PC-3 (cell line): ENCODE results near the gene GPC1. TPM values are rescaled to one million over a fixed set of nuclear protein-coding genes. Genes with fewer than 3 reads are reported as not detected.

Source experiments
- ATAC-seq: fragments of 200-7000 bp; cut with Tn5 transposase; 2 replicates; pipeline ENCODE4 v1.9.1; 2020; ENCODE audit warnings: mild to moderate bottlenecking, moderate library complexity
- BruUV-seq: library from RNA; stranded (reverse); fragments of 400-500 nt; replicated peaks from 2 replicates; lab custom pipeline; 2021; lab: Mats Ljungman, UMichigan
- CTCF ChIA-PET: fragments of 300-600 bp; sonication (Branson Sonifier 250); formaldehyde crosslinking; loops from one replicate; lab custom pipeline; 2022; ENCODE audit warnings: antibody characterized with exemption; lab: Charles Lee
- POLR2A ChIA-PET: fragments of 300-600 bp; sonication (Branson Sonifier 250); formaldehyde crosslinking; loops from one replicate; lab custom pipeline; 2022; ENCODE audit warnings: antibody characterized with exemption; ENCODE audit not compliant: unreplicated experiment; lab: Charles Lee
- DNase-seq: peaks from one replicate; pipeline ENCODE4 v3.0.0-alpha.2; 2015
- H2AFZ ChIP-seq: fragments of 300-600 bp; sonication (generic); 2 replicates; pipeline ENCODE4 v1.6.0; 2016; ENCODE audit warnings: antibody characterized with exemption, low read length
- H3F3A ChIP-seq: fragments of 300-600 bp; sonication (generic); one replicate; pipeline ENCODE4 v1.6.0; 2017; ENCODE audit warnings: antibody characterized with exemption, low read length, control low read depth, mild to moderate bottlenecking; ENCODE audit not compliant: unreplicated experiment
- H3K27ac ChIP-seq: fragments of 300-600 bp; sonication (generic); 2 replicates; pipeline ENCODE4 v1.5.1; 2016; ENCODE audit warnings: mild to moderate bottlenecking, low read length
- H3K27me3 ChIP-seq: fragments of 300-600 bp; sonication (generic); 2 replicates; pipeline ENCODE4 v1.6.1; 2016; ENCODE audit warnings: low read length, mixed read lengths
- H3K36me3 ChIP-seq: fragments of 300-600 bp; sonication (generic); 2 replicates; pipeline ENCODE4 v1.6.1; 2016; ENCODE audit warnings: low read depth, mixed run types, low read length, mixed read lengths
- H3K4me1 ChIP-seq: fragments of 300-600 bp; sonication (generic); 2 replicates; pipeline ENCODE4 v1.5.1; 2016; ENCODE audit warnings: low read length; ENCODE audit not compliant: insufficient read depth
- H3K4me2 ChIP-seq: fragments of 300-600 bp; sonication (generic); 2 replicates; pipeline ENCODE4 v1.6.0; 2016; ENCODE audit warnings: low read length
- H3K4me3 ChIP-seq: fragments of 300-600 bp; sonication (generic); 2 replicates; pipeline ENCODE4 v1.5.1; 2016; ENCODE audit warnings: mild to moderate bottlenecking, low read length, mixed read lengths
- H3K79me2 ChIP-seq: fragments of 300-600 bp; sonication (generic); 2 replicates; pipeline ENCODE4 v1.6.1; 2017; ENCODE audit warnings: low read length, mixed read lengths
- H3K9ac ChIP-seq: fragments of 300-600 bp; sonication (generic); 2 replicates; pipeline ENCODE4 v1.6.0; 2016; ENCODE audit warnings: mild to moderate bottlenecking, low read length
- H3K9me2 ChIP-seq: fragments of 300-600 bp; sonication (generic); replicated peaks from 2 replicates; pipeline ENCODE4 v1.6.1; 2016; ENCODE audit warnings: mixed run types, low read length, mixed read lengths
- H3K9me3 ChIP-seq: fragments of 300-600 bp; sonication (generic); 2 replicates; pipeline ENCODE4 v1.6.1; 2016; ENCODE audit warnings: low read length, mixed read lengths
- H4K20me1 ChIP-seq: fragments of 300-600 bp; sonication (generic); 2 replicates; pipeline ENCODE4 v1.6.1; 2016; ENCODE audit warnings: low read length, mixed read lengths
- EZH2 ChIP-seq: fragments of 300-600 bp; sonication (generic); IDR thresholded peaks from one replicate; pipeline ENCODE4 v1.6.1; 2017; ENCODE audit warnings: antibody characterized with exemption, mild to moderate bottlenecking, low read length; ENCODE audit not compliant: unreplicated experiment
- EZH2phosphoT487 ChIP-seq: fragments of 300-600 bp; sonication (generic); IDR thresholded peaks from 2 replicates; pipeline ENCODE4 v1.6.1; 2018; ENCODE audit warnings: mild to moderate bottlenecking, antibody characterized with exemption, low read length, borderline replicate concordance
- intact Hi-C: fragments of 100-400 bp; cut with micrococcal nuclease; formaldehyde crosslinking; loops from 2 replicates; pipeline ENCODE4 v1.9.0; 2023
- total RNA-seq: library from RNA; depleted of rRNA; stranded (reverse); fragments of >200 nt; gene quantifications from 2 replicates; pipeline ENCODE4 v1.2.3, GENCODE V29; 2014
- TF ChIP-seq, protein P1 (sequence below): fragments of 300-600 bp; sonication (generic); conservative IDR thresholded peaks from 2 replicates; pipeline ENCODE4 v1.5.1; 2017; ENCODE audit warnings: antibody characterized with exemption, low read depth, mild to moderate bottlenecking, low read length

GPC1 gene
- total RNA-seq, 1 experiment from 2014 or later: 37.1 TPM

DNA sequence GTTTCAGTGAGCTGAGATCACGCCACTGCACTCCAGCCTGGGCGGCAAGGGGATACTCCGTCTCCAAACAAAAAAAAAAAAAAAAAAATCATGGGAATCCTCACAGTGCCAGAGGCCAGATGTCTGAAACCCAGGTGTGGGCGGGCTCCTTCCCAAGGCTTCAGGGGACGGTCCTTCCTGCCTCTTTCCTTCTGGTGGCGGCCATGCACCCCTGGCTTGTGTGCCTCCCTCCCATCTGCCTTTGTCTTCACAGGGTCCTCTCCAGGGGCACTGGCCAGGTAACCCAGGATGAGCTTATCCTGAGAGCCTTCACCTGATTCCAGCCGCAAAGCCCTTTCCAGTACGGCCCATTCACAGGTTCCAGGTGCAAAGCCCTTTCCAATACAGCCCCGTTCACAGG is 40.9 kb upstream of the GPC1 start:
- ATAC-seq (no peak), DNase-seq (no peak)
- Histone ChIP-seq H3K9me2 (no peaks in the 10 kb centered on the region), H3K4me1 (no peaks in the 10 kb centered on the region), H3K27me3 (no peaks in the 10 kb centered on the region), H3K36me3 (no peaks in the 10 kb centered on the region), H2AFZ (no peak overlapping the region), H3K9ac (no peak overlapping the region), H3K27ac (no peak overlapping the region), H3K4me2 (no peak overlapping the region), H3F3A (no peaks in the 10 kb centered on the region), H3K4me3 (no peak overlapping the region), H3K9me3 (no peaks in the 10 kb centered on the region), H4K20me1 (no peaks in the 10 kb centered on the region), H3K79me2 (no peaks in the 10 kb centered on the region)
- intact Hi-C loops: no loop called here
- TF ChIP-seq, protein P1, sequence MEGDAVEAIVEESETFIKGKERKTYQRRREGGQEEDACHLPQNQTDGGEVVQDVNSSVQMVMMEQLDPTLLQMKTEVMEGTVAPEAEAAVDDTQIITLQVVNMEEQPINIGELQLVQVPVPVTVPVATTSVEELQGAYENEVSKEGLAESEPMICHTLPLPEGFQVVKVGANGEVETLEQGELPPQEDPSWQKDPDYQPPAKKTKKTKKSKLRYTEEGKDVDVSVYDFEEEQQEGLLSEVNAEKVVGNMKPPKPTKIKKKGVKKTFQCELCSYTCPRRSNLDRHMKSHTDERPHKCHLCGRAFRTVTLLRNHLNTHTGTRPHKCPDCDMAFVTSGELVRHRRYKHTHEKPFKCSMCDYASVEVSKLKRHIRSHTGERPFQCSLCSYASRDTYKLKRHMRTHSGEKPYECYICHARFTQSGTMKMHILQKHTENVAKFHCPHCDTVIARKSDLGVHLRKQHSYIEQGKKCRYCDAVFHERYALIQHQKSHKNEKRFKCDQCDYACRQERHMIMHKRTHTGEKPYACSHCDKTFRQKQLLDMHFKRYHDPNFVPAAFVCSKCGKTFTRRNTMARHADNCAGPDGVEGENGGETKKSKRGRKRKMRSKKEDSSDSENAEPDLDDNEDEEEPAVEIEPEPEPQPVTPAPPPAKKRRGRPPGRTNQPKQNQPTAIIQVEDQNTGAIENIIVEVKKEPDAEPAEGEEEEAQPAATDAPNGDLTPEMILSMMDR: no peak
- TF ChIP-seq EZH2phosphoT487 (no peak), EZH2 (no peak)
- no TSS peak for BruUV-seq
- ChIA-PET CTCF (no interaction called here), POLR2A (no interaction called here)

DNA sequence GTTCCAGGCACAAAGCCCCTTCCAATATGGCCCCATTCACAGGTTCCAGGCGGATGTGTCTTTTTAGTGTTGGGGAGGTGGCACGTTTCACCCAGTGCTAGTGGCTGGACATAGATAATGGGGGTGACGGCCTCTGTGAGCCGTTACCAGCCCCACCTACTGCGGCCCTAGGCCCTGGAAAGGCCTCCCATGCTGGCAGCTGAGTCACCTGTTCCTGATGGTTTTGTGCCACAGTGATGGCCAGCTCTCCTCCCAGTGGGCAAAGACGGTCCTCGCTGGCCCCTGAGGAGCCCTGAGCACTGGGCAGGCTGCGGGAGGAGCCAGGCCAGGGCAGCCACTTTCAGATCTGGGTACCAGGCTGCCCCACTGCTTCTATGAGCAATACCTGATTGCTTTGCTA is 40.0 kb upstream of the GPC1 start:
- no TSS peak for BruUV-seq
- no peak overlapping the region for H3K4me3 ChIP-seq
- H3K9me3 ChIP-seq: no peaks in the 10 kb centered on the region
- no peak overlapping the region for H3K9ac ChIP-seq
- no peak overlapping the region for H3K27ac ChIP-seq
- ATAC-seq: no peak
- H3F3A ChIP-seq: no peaks in the 10 kb centered on the region
- no peaks in the 10 kb centered on the region for H3K36me3 ChIP-seq
- H3K4me1 ChIP-seq: no peaks in the 10 kb centered on the region
- H3K9me2 ChIP-seq: no peaks in the 10 kb centered on the region
- CTCF ChIA-PET: no interaction called here
- intact Hi-C loops: no loop called here
- no peak for DNase-seq
- H2AFZ ChIP-seq: no peak overlapping the region
- H3K79me2 ChIP-seq: no peaks in the 10 kb centered on the region
- no peaks in the 10 kb centered on the region for H3K27me3 ChIP-seq
- no peak overlapping the region for H3K4me2 ChIP-seq
- TF ChIP-seq EZH2phosphoT487 (no peak), EZH2 (no peak)
- TF ChIP-seq, protein P1: no peak
- POLR2A ChIA-PET: no interaction called here
- H4K20me1 ChIP-seq: no peaks in the 10 kb centered on the region

DNA sequence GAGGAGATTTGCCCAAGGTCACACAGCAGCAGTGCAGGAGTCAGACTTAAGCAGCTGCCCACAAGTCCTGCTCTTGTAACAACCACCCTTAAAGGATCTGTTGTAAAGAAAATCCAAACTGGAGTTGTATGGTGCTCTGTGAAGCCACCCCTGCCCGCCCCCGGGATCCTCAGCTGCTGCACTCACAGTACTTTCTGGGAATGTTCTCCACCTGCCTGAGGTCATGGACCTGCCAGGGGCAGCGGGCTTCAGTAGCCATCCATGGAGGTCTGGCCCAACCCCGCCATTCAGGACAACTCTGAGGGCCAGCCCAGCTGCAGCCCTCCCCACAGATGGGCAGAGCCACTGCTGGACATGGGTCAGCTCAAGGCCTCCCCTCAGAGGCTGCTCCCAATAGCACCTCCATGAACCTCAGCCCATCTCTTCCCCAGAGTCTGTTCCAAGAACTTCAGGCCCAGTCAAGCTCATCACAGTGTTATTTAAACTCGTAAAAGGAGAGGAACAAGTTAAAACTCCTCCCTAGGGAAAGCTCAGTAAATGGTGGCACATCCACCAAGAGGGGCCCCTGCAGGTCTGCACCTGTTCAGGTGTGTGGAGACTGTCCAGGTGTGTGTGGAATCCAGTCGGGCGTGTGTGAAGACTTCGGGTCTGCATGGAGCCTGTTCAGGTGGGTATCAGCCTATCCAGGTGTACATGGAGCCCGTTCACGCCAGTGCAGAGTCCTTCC is 39.4 kb upstream of the GPC1 start:
- Histone ChIP-seq H3K9me3 (no peaks in the 10 kb centered on the region), H3K4me3 (no peak overlapping the region), H3K9ac (no peak overlapping the region), H2AFZ (no peak overlapping the region), H3K4me2 (no peak overlapping the region), H4K20me1 (no peaks in the 10 kb centered on the region), H3K27me3 (no peaks in the 10 kb centered on the region), H3K4me1 (no peaks in the 10 kb centered on the region), H3K9me2 (no peaks in the 10 kb centered on the region), H3K27ac (no peak overlapping the region), H3K79me2 (no peaks in the 10 kb centered on the region), H3K36me3 (no peaks in the 10 kb centered on the region), H3F3A (no peaks in the 10 kb centered on the region)
- TF ChIP-seq EZH2: no peak
- no peak for TF ChIP-seq EZH2phosphoT487
- TF ChIP-seq, protein P1: no peak
- ATAC-seq (no peak), DNase-seq (no peak)
- intact Hi-C loops: no loop called here
- ChIA-PET POLR2A (no interaction called here), CTCF (no interaction called here)
- no TSS peak for BruUV-seq
